Measurements from ENCODE around the gene TPK1.

- TF ChIP-seq TBP (IDR thresholded peaks at IDR 0.05; ENCODE audit: low read depth, low read length) (no peak), MAX (IDR thresholded peaks at IDR 0.05) (no peak), NRF1 (IDR thresholded peaks at IDR 0.05; ENCODE audit: low read depth, low read length) (no peak), POLR2A (IDR thresholded peaks at IDR 0.05; ENCODE audit: control extremely low read depth in 1 of 2, low read depth in 2 of 2, low read length in 2 of 2) (no peak), BRCA1 (IDR thresholded peaks at IDR 0.05; ENCODE audit: low read depth, low read length) (no peak), SRF (IDR thresholded peaks at IDR 0.05; ENCODE audit: low read depth, low read length) (no peak), JUN (IDR thresholded peaks at IDR 0.05; ENCODE audit: low read depth, low read length) (no peak), SP1 (IDR thresholded peaks at IDR 0.05; ENCODE audit: low read depth, low read length) (no peak)
Observed at GRCh38 chr7:144481833-144482232, 354.0 kb downstream of the TPK1 start.

Measured in H1 (cell line).